Measurements from ENCODE around the gene NUMA1.

DNA sequence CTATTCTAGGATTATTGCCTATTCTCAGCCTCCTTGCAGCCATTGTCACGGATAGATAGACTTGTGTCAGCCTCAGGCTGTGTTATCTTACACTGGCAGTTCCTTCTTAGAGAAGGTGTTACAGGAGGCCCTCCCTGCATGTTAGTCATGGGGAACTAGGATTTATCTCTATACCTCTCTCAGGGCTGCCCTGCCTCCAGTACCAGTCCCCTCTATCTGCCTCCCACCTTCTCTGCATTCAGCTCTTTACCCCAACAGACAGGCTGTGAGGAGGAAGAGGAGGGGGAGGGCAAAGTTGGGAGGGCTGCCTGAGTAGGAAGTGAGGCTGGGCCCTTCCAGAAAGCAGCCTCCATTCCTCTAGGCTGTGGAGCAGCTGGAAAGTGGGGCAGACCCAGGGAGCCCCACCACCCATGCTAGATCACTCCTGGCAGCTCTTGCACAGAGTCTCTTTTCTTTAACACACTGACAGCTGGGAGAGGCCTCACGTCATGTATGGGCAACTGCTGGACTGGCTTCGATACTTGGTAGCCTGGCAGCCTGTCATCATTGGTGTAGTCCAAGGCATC, 84.5 kb downstream of the NUMA1 start:
- TF ChIP-seq, protein P1, sequence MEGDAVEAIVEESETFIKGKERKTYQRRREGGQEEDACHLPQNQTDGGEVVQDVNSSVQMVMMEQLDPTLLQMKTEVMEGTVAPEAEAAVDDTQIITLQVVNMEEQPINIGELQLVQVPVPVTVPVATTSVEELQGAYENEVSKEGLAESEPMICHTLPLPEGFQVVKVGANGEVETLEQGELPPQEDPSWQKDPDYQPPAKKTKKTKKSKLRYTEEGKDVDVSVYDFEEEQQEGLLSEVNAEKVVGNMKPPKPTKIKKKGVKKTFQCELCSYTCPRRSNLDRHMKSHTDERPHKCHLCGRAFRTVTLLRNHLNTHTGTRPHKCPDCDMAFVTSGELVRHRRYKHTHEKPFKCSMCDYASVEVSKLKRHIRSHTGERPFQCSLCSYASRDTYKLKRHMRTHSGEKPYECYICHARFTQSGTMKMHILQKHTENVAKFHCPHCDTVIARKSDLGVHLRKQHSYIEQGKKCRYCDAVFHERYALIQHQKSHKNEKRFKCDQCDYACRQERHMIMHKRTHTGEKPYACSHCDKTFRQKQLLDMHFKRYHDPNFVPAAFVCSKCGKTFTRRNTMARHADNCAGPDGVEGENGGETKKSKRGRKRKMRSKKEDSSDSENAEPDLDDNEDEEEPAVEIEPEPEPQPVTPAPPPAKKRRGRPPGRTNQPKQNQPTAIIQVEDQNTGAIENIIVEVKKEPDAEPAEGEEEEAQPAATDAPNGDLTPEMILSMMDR (IDR thresholded peaks at IDR 0.05) = no peak
- no peak for TF ChIP-seq POLR2AphosphoS5 (IDR thresholded peaks at IDR 0.05; ENCODE audit: low read depth, low read length)
- TF ChIP-seq, protein P2, sequence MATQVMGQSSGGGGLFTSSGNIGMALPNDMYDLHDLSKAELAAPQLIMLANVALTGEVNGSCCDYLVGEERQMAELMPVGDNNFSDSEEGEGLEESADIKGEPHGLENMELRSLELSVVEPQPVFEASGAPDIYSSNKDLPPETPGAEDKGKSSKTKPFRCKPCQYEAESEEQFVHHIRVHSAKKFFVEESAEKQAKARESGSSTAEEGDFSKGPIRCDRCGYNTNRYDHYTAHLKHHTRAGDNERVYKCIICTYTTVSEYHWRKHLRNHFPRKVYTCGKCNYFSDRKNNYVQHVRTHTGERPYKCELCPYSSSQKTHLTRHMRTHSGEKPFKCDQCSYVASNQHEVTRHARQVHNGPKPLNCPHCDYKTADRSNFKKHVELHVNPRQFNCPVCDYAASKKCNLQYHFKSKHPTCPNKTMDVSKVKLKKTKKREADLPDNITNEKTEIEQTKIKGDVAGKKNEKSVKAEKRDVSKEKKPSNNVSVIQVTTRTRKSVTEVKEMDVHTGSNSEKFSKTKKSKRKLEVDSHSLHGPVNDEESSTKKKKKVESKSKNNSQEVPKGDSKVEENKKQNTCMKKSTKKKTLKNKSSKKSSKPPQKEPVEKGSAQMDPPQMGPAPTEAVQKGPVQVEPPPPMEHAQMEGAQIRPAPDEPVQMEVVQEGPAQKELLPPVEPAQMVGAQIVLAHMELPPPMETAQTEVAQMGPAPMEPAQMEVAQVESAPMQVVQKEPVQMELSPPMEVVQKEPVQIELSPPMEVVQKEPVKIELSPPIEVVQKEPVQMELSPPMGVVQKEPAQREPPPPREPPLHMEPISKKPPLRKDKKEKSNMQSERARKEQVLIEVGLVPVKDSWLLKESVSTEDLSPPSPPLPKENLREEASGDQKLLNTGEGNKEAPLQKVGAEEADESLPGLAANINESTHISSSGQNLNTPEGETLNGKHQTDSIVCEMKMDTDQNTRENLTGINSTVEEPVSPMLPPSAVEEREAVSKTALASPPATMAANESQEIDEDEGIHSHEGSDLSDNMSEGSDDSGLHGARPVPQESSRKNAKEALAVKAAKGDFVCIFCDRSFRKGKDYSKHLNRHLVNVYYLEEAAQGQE (IDR thresholded peaks at IDR 0.05; ENCODE audit: insufficient read depth in 1 of 2, low read depth in 2 of 2, low read length in 1 of 2) = no peak
- no peak for TF ChIP-seq SIN3A (IDR thresholded peaks at IDR 0.05; ENCODE audit: borderline replicate concordance, insufficient read depth, low read depth, low read length)
- no peak for TF ChIP-seq TCF7L2 (IDR thresholded peaks at IDR 0.05; ENCODE audit: low read depth, low read length)
